Measurements from ENCODE around the gene THBS1. TPM values are rescaled to one million over a fixed set of nuclear protein-coding genes. Genes with fewer than 3 reads are reported as not detected.

Gene THBS1
- total RNA-seq, 1 donor from 2014 or later = 337 TPM

DNA sequence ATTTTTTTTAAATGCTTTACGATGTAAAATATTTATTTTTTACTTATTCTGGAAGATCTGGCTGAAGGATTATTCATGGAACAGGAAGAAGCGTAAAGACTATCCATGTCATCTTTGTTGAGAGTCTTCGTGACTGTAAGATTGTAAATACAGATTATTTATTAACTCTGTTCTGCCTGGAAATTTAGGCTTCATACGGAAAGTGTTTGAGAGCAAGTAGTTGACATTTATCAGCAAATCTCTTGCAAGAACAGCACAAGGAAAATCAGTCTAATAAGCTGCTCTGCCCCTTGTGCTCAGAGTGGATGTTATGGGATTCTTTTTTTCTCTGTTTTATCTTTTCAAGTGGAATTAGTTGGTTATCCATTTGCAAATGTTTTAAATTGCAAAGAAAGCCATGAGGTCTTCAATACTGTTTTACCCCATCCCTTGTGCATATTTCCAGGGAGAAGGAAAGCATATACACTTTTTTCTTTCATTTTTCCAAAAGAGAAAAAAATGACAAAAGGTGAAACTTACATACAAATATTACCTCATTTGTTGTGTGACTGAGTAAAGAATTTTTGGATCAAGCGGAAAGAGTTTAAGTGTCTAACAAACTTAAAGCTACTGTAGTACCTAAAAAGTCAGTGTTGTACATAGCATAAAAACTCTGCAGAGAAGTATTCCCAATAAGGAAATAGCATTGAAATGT is 15.6 kb downstream of the THBS1 start:
- H3K27ac Mint-ChIP-seq = peak overlapping the region; percentile 78
- H3K27me3 Mint-ChIP-seq (ENCODE audit: low read depth) = no peaks in the 10 kb centered on the region
- H3K4me1 Mint-ChIP-seq = peaks cover 21% of the 10 kb centered on the region
- no peak for DNase-seq (ENCODE audit: low spot score in 2 of 2, unreplicated experiment in 2 of 2)
- no peak overlapping the region for H3K4me3 Mint-ChIP-seq
- no peaks in the 10 kb centered on the region for H3K9me3 Mint-ChIP-seq
- peaks cover 33% of the 10 kb centered on the region for H3K36me3 Mint-ChIP-seq
- TF ChIP-seq CTCF (IDR thresholded peaks at IDR 0.05; ENCODE audit: unreplicated experiment) = no peak

DNA sequence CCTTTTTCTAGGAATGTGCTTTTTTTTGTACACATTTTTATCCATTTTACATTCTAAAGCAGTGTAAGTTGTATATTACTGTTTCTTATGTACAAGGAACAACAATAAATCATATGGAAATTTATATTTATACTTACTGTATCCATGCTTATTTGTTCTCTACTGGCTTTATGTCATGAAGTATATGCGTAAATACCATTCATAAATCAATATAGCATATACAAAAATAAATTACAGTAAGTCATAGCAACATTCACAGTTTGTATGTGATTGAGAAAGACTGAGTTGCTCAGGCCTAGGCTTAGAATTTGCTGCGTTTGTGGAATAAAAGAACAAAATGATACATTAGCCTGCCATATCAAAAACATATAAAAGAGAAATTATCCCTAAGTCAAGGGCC is 16.5 kb downstream of the THBS1 start:
- Mint-ChIP-seq H3K9me3 (no peaks in the 10 kb centered on the region), H3K27me3 (ENCODE audit: low read depth) (no peaks in the 10 kb centered on the region), H3K36me3 (peaks cover 28% of the 10 kb centered on the region), H3K4me3 (no peak overlapping the region), H3K27ac (no peak overlapping the region), H3K4me1 (peaks cover 21% of the 10 kb centered on the region)
- TF ChIP-seq CTCF (IDR thresholded peaks at IDR 0.05; ENCODE audit: unreplicated experiment) = no peak
- no peak for DNase-seq (ENCODE audit: low spot score in 2 of 2, unreplicated experiment in 2 of 2)

DNA sequence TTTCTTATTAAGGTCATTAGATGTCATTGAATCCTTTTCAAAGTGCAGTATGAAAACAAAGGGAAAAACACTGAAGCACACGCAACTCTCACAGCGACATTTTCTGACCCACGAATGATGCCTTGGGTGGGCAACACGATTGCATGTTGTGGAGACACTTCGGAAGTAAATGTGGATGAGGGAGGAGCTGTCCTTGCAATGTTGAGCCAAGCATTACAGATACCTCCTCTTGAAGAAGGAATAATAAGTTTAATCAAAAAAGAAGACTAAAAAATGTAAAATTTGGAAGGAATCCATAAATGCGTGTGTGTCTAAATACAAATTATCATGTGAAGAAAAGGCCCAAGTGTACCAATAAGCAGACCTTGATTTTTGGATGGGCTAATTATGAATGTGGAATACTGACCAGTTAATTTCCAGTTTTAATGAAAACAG is 16.9 kb downstream of the THBS1 start:
- Mint-ChIP-seq H3K27me3 (ENCODE audit: low read depth) (no peaks in the 10 kb centered on the region), H3K27ac (peak overlapping the region; percentile 41), H3K36me3 (peaks cover 24% of the 10 kb centered on the region), H3K9me3 (no peaks in the 10 kb centered on the region), H3K4me1 (peaks cover 21% of the 10 kb centered on the region), H3K4me3 (no peak overlapping the region)
- DNase-seq (ENCODE audit: low spot score in 2 of 2, unreplicated experiment in 2 of 2) = no peak
- no peak for TF ChIP-seq CTCF (IDR thresholded peaks at IDR 0.05; ENCODE audit: unreplicated experiment)

- no peaks in the 10 kb centered on the region for H3K27me3 Mint-ChIP-seq (ENCODE audit: low read depth)
- DNase-seq (ENCODE audit: low spot score in 2 of 2, unreplicated experiment in 2 of 2) = no peak
- no peaks in the 10 kb centered on the region for H3K9me3 Mint-ChIP-seq
- peaks cover 21% of the 10 kb centered on the region for H3K4me1 Mint-ChIP-seq
- H3K36me3 Mint-ChIP-seq = peaks cover 18% of the 10 kb centered on the region
- peak overlapping the region; percentile 41 for H3K27ac Mint-ChIP-seq
- TF ChIP-seq CTCF (IDR thresholded peaks at IDR 0.05; ENCODE audit: unreplicated experiment) = no peak
- H3K4me3 Mint-ChIP-seq = no peak overlapping the region
Measured at GRCh38 chr15:39598186-39598850, 17.4 kb downstream of the THBS1 start.

- H3K27me3 Mint-ChIP-seq (ENCODE audit: low read depth) = no peaks in the 10 kb centered on the region
- DNase-seq (ENCODE audit: low spot score in 2 of 2, unreplicated experiment in 2 of 2) = no peak
- H3K4me3 Mint-ChIP-seq = no peak overlapping the region
- peaks cover 11% of the 10 kb centered on the region for H3K36me3 Mint-ChIP-seq
- peak overlapping the region; percentile 1 for H3K27ac Mint-ChIP-seq
- no peak for TF ChIP-seq CTCF (IDR thresholded peaks at IDR 0.05; ENCODE audit: unreplicated experiment)
- H3K4me1 Mint-ChIP-seq = peaks cover 21% of the 10 kb centered on the region
- H3K9me3 Mint-ChIP-seq = no peaks in the 10 kb centered on the region
Measured at GRCh38 chr15:39598958-39599845, 18.3 kb downstream of the THBS1 start.
